Measurements from ENCODE around the gene CPNE1.
A peak's percentile ranks its signal among the peaks of the same experiment; 100 is the strongest.
"Not testable (repeated sequence)": the region's sequence is repeated elsewhere in the genome, so short reads cannot be mapped to it uniquely, and the experiment has no call there.

Gene CPNE1

DNA sequence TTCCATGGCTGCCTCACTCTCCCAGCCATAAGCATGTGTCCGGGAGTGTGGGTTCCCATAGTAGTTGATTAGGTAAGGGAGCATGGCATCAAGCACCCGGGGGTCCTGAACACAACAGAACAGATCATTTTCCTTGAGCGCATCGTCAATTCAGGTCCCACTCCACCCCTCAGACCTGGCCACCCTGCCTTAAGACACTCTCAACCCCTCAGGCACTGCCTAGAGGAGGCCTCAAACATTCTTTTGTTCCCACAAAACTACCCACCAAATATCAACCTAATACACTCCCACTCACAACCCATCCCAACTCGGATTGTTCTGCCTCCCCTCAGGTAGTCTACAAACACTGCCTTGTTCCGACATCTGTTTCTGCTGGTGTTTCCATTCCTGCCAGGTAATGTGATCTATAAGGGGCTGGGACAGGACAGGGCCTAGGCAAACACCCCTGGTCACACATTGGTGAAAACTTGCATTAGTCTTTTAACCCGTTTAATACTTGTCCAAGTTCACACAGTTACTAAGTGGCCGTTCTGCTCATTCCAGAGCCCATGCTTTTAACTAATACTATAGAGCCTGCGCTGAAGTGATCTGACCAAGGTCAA is 33.1 kb upstream of the CPNE1 start:
- DNase-seq (ENCODE audit: extremely low spot score): no peak
- CTCF ChIA-PET: no interaction called here
- TF ChIP-seq CTCF (IDR thresholded peaks at IDR 0.05; ENCODE audit: control extremely low read depth, extremely low read depth, low read depth, missing control alignments): no peak
- POLR2A ChIA-PET: no interaction called here

GRCh38 chr20:35695978-35696377 is 31.3 kb upstream of the CPNE1 start:
- no peak for TF ChIP-seq CTCF (IDR thresholded peaks at IDR 0.05; ENCODE audit: control extremely low read depth, extremely low read depth, low read depth, missing control alignments)
- ChIA-PET POLR2A (no interaction called here), CTCF (interaction anchor here (1.2 kb wide), 1 partner anchor 10 kb away, joined by 3 read pairs; no protein-coding TSS in a partner anchor)
- no peak for DNase-seq (ENCODE audit: extremely low spot score)

DNA sequence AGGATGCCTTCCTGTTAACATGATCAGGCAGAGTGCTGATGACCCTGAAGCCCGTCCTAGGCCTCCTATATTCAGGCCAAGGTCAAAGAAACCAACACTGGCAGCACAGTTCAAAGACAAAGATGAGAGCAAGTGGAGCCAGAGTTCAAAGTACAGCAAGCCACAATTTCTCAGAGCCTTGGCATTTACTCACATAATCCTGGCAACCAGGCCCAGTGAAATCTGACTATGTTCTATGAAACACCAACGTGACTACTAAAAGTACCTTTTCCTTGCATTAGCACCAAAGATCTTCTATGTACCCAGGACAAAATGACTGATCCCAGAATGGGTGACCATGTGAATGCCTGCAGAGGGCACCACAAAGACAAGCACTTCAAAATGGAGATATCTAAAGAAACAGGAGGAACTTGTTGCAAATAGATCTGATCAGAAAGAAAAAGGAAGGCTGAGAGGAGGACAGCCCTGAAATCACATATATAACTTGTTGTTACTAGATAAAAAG is 30.6 kb upstream of the CPNE1 start:
- ChIA-PET POLR2A (no interaction called here), CTCF (no interaction called here)
- TF ChIP-seq CTCF (IDR thresholded peaks at IDR 0.05; ENCODE audit: control extremely low read depth, extremely low read depth, low read depth, missing control alignments): no peak
- DNase-seq (ENCODE audit: extremely low spot score): no peak

DNA sequence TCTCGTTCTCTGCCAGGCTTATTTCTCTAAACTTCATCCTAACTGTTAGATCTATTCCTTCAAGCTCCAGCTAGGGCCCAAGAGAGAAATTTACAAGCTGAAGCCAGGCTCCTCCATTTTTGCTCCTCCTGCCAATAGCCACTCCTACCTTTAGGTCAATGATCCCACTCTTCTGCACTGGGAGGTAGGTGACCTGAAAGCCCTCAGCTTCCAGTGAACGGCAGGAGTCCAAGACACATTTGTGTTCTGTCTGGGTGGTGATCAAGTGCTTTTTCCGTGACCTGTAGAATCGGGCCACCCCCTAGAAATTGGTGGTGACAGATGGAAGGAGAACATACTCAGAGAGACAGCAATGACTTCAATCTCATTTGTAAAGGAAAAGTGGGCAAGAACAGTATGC is 25.6 kb upstream of the CPNE1 start:
- CTCF ChIA-PET: interaction anchor here (0.8 kb wide), 1 partner anchor 9 kb away, joined by 3 read pairs; the partner anchor contains the start of genes NFS1 and ROMO1
- no peak for DNase-seq (ENCODE audit: extremely low spot score)
- POLR2A ChIA-PET: no interaction called here
- no peak for TF ChIP-seq CTCF (IDR thresholded peaks at IDR 0.05; ENCODE audit: control extremely low read depth, extremely low read depth, low read depth, missing control alignments)

- POLR2A ChIA-PET; DNase-seq (ENCODE audit: extremely low spot score): not testable (repeated sequence)
- CTCF ChIA-PET: interaction anchor here (1.2 kb wide), 1 partner anchor 18 kb away, joined by 3 read pairs; no protein-coding TSS in a partner anchor
- peak; percentile 12 for TF ChIP-seq CTCF (IDR thresholded peaks at IDR 0.05; ENCODE audit: control extremely low read depth, extremely low read depth, low read depth, missing control alignments)
Measured at GRCh38 chr20:35686872-35687271, 22.2 kb upstream of the CPNE1 start.

DNA sequence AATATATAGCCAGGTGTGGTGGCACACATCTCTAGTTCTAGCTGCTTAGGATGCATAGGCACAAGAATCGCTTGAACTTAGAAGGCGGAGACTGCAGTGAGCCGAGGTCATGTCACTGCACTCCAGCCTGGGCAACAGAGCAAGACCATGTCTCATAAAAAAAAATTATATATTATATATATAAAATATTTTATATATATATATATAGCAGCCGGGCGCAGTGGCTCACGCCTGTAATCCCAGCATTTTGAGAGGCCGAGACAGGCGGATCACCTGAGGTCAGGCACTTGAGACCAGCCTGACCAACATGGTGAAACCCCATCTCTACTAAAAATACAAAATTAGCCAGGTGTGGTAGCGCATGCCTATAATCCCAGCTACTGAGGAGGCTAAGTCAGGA is 20.7 kb upstream of the CPNE1 start:
- DNase-seq (ENCODE audit: extremely low spot score); POLR2A ChIA-PET; CTCF ChIA-PET: not testable (repeated sequence)

DNA sequence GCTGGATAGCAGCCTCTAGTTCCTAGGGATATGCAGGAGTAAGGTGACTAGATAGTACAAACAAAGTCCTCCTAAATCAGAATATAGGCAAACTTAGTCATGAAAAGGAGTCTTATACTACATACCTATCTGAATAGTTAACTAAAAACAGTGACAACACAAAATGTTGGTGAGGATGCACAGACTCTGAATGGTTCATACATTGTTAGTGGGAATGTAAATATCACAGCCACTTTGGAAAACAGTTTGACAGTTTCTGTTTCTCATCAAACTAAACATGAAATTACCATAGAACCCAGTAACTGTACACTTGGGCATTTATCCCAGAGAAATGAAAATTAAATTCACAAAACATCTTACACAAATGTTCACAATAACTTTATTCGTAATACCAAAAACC is 17.3 kb upstream of the CPNE1 start:
- DNase-seq (ENCODE audit: extremely low spot score): no peak
- CTCF ChIA-PET: no interaction called here
- no peak for TF ChIP-seq CTCF (IDR thresholded peaks at IDR 0.05; ENCODE audit: control extremely low read depth, extremely low read depth, low read depth, missing control alignments)
- POLR2A ChIA-PET: interaction anchor here (0.6 kb wide), 1 partner anchor 244 kb away, joined by 3 read pairs; no protein-coding TSS in a partner anchor

All from GM10248 (cell line).